GM18511 (cell line): ENCODE measurements around the gene UBE2Q2.

Experiments
- ATAC-seq: cut with Tn5 transposase; IDR thresholded peaks from one replicate; pipeline ENCODE4 v1.9.1; 2021; ENCODE audit warnings: mild to moderate bottlenecking, moderate library complexity; ENCODE audit not compliant: unreplicated experiment

UBE2Q2 gene

GRCh38 chr15:75921732-75922703, 78.8 kb downstream of the UBE2Q2 start:
- no peak for ATAC-seq

GRCh38 chr15:75923756-75924155, 80.5 kb downstream of the UBE2Q2 start:
- ATAC-seq = no peak

GRCh38 chr15:75924576-75924975, 81.3 kb downstream of the UBE2Q2 start:
- ATAC-seq = no peak

GRCh38 chr15:75925440-75925839, 82.2 kb downstream of the UBE2Q2 start:
- no peak for ATAC-seq

- ATAC-seq = no peak
Observed at GRCh38 chr15:75926931-75927330, 83.7 kb downstream of the UBE2Q2 start.

GRCh38 chr15:75927601-75928000, 84.4 kb downstream of the UBE2Q2 start:
- no peak for ATAC-seq

GRCh38 chr15:75928680-75929608, 85.7 kb downstream of the UBE2Q2 start:
- ATAC-seq = no peak

GRCh38 chr15:75929799-75930565, 86.7 kb downstream of the UBE2Q2 start:
- no peak for ATAC-seq

GRCh38 chr15:75930866-75931265, 87.6 kb downstream of the UBE2Q2 start:
- ATAC-seq = no peak

GRCh38 chr15:75942464-75942863, 99.2 kb downstream of the UBE2Q2 start:
- ATAC-seq = no peak

- ATAC-seq = no peak
Observed at GRCh38 chr15:75943246-75943645, 100.0 kb downstream of the UBE2Q2 start.

- no peak for ATAC-seq
Observed at GRCh38 chr15:75943713-75944215, 100.5 kb downstream of the UBE2Q2 start.

GRCh38 chr15:75945953-75946352, 102.7 kb downstream of the UBE2Q2 start:
- ATAC-seq = no peak

GRCh38 chr15:75947092-75947491, 103.8 kb downstream of the UBE2Q2 start:
- ATAC-seq = no peak

GRCh38 chr15:75948761-75949296, 105.6 kb downstream of the UBE2Q2 start:
- no peak for ATAC-seq
